ELR (cell line): ENCODE data around the gene CDKAL1.
"Not testable (repeated sequence)": the region's sequence is repeated elsewhere in the genome, so short reads cannot be mapped to it uniquely, and the experiment has no call there.

ENCODE experiments used
- DNase-seq: peaks from one replicate; pipeline ENCODE4 v3.0.0-alpha.2; 2015; ENCODE audit warnings: low read depth

CDKAL1 gene

GRCh38 chr6:20708367-20709124, 174.3 kb downstream of the CDKAL1 start:
- DNase-seq = no peak

DNA sequence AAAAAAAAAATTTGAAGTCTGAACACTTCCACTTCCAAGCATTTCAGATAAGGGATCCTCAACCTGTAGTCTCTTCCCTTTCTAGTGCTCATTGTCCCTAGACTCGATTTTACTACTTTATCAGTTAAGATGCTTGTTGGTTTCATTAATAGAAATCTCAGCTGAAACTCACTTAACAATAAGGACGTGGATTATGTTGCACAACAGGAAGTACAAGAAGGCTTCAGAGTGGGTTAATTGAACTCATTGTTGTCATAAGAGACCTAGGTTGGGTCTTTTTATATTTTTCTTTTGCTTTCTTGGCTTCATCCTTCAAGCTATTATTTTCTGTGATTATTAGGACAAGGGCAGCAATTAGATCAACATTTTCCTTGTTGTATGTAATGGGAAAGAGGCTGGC, 175.2 kb downstream of the CDKAL1 start:
- no peak for DNase-seq

GRCh38 chr6:20710341-20710740, 176.1 kb downstream of the CDKAL1 start:
- no peak for DNase-seq

GRCh38 chr6:20711518-20711917, 177.3 kb downstream of the CDKAL1 start:
- peak; percentile 29 for DNase-seq

DNA sequence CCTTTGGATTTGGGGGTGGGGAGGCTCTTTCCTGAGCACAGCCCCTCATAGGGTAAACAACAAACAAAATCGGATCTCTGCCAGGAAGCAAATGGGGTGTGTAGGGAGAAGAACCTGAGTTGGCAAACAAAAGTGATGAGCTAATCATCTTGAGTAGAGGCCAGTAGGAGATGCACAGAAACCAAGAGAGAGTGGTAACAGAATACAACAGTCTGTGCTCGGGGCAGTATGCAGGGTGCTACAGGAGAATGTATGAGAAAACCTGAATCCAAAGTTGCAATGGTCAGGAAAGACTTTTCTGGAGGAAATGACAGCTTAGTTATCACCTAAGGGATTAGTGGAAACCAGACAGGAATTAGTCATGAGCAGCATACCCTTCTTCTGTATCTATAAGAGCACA, 177.8 kb downstream of the CDKAL1 start:
- peak; percentile 26 for DNase-seq

- no peak for DNase-seq
Measured at GRCh38 chr6:20715135-20715806, 181.0 kb downstream of the CDKAL1 start.

GRCh38 chr6:20716865-20717264, 182.6 kb downstream of the CDKAL1 start:
- DNase-seq = no peak

GRCh38 chr6:20717743-20718142, 183.5 kb downstream of the CDKAL1 start:
- DNase-seq = no peak

DNA sequence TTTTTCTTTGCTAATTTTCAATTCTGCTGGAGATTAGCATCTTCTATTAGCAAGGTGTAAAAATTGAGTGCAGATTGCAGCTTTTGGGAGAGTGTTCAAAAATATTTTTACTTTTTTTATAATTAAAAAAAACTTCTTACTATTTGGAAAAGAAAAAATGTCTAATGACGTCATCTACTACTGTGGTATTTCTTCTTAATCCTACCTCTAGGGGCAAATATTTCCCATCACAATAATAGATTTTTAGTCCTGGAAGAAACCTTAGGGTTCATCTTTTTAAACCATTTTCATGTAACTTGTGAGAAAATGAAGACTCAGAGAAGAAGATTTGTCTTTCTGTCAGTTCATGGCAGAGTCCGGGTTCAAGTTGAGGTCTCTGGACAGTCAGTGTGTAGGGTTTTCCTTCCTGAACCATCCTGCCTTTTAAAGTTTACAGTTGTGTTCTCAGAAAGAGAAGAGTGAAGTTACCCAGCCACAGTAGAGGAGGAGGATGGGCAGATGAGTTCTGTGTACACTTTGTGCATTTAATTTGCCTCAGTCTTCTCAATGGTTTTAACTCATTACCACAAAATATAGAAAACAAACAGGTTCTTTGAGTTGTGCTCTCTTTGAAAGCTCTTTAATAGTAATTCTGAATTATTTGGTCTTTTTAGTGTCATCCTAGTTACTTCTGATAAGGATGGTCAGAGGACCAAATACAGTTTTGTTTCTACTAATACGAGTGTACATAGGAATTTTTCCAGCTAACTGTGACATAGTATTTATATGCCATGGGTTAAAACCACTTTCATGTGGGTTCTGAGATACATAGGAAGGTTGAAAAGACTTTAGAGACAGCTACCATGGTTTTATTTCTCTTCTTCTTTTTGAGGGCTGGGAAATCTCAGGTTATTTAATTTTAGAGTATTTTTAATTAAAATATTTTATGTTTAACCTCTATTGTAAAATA, 184.7 kb downstream of the CDKAL1 start:
- DNase-seq = no peak

- no peak for DNase-seq
Measured at GRCh38 chr6:20719980-20720379, 185.7 kb downstream of the CDKAL1 start.

DNA sequence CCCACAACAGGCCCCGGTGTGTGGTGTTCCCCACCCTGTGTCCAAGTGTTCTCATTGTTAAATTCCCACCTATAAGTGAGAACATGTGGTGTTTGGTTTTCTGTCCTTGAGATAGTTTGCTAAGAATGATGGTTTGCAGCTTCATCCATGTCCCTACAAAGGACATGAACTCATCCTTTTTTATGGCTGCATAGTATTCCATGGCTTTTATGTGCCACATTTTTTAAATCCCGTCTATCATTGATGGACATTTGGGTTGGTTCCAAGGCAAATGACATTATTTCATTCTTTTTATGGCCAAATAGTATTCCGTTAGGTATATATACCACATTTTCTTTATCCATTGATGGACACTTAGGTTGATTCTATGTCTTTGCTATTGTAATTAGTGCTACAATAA, 186.9 kb downstream of the CDKAL1 start:
- not testable (repeated sequence) for DNase-seq

- DNase-seq = no peak
Measured at GRCh38 chr6:20722455-20722854, 188.2 kb downstream of the CDKAL1 start.

- no peak for DNase-seq
Measured at GRCh38 chr6:20723236-20723635, 189.0 kb downstream of the CDKAL1 start.

GRCh38 chr6:20724443-20725190, 190.4 kb downstream of the CDKAL1 start:
- DNase-seq = no peak

GRCh38 chr6:20725235-20725634, 191.0 kb downstream of the CDKAL1 start:
- not testable (repeated sequence) for DNase-seq

DNA sequence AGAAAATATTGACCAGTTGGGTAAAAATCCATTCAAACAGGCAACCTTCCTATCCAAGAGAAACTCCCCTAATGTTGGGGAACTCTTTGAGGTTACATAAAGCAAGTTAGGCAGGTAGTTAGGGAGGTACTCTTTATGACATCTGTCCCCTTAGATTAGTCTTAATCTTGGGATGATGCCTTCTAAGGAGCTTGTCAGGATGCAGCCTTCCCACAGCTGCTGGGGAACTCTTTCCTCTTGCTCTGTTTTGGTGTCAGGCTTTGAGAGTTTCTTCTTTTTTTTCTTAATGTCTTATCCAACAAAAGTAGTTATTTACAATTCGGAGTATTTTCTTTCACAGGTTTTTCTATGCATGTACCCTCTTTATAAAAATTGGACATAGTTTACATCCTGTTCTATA, 194.8 kb downstream of the CDKAL1 start:
- no peak for DNase-seq

GRCh38 chr6:20732362-20732761, 198.1 kb downstream of the CDKAL1 start:
- DNase-seq = not testable (repeated sequence)

GRCh38 chr6:20732896-20733295, 198.6 kb downstream of the CDKAL1 start:
- DNase-seq = no peak

DNA sequence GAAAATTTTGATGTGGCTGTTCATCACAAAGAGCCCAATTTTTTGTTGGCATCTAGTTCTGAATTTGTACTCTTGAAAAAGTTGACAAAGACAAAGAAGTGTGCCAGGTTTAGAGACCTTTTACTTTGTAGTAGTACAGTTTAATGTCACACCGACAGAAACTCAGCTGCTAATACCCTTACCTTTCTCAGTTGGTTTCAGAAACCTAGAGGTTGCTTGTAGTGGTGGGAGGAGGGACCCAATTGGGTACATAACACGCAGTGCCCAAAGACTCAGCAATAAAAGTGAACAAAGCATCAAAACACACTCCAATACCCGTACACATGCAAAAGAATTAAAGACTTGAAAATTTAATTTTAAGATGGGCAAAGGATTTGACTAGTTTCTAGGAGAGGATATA, 203.7 kb downstream of the CDKAL1 start:
- no peak for DNase-seq

- DNase-seq = no peak
Measured at GRCh38 chr6:20740088-20740487, 205.8 kb downstream of the CDKAL1 start.

DNA sequence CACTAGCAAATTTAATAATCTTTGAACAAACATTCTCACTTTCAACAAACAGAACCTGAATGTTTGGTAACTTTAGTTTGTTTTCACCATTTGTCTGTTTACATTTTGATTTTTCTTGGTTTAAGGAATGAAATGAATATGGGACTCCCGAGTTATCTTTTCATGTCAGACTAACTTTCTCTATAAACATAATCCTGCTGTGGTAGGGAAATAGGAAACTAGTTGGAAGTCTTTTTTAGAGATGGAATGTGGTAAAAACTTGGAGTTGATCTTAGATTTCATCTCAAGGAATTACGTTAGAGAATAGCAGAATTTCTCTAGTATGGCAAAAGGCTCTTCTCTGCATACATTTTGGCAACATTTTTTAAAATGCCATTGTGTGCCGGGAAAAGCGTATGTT, 206.5 kb downstream of the CDKAL1 start:
- no peak for DNase-seq

DNA sequence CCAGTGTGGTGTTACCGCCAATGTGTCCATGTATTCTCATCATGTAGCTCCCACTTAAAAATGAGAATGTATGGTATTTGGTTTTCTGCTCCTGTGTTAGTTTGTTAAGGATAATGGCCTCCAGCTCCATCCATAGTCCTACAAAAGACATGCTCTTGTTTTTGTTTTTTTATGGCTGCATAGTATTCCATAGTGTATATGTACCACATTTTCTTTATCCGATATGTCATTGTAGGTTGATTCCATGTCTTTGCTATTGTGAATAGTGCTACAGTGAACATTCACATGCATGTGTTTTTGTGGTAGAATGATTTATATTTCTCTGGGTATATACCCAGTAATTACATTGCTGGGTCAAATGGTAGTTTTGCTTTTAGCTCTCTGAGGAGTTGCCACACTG, 207.2 kb downstream of the CDKAL1 start:
- no peak for DNase-seq
